Activated effector memory CD4-positive, alpha-beta T cell treated with anti-CD3 and anti-CD28 coated beads, Interleukin-2, amount 50 U/mL, for 16 hours (primary cell): Measurements from ENCODE around the gene PLA2G2E.
"Not testable (repeated sequence)": the region's sequence is repeated elsewhere in the genome, so short reads cannot be mapped to it uniquely, and the experiment has no call there.

Experiments used
- DNase-seq: peaks from one replicate; pipeline ENCODE4 v3.0.0-alpha.2; 2020

The PLA2G2E gene

GRCh38 chr1:19880841-19881240 lies 42.6 kb downstream of the PLA2G2E start:
- DNase-seq = not testable (repeated sequence)

- DNase-seq = no peak
Measured at GRCh38 chr1:19879661-19880060, 43.8 kb downstream of the PLA2G2E start.

GRCh38 chr1:19879227-19879626 lies 44.2 kb downstream of the PLA2G2E start:
- no peak for DNase-seq

- DNase-seq = no peak
Measured at GRCh38 chr1:19878637-19878985, 44.8 kb downstream of the PLA2G2E start.

- no peak for DNase-seq
Measured at GRCh38 chr1:19877821-19878636, 45.4 kb downstream of the PLA2G2E start.

GRCh38 chr1:19877181-19877750 lies 46.2 kb downstream of the PLA2G2E start:
- DNase-seq = no peak

GRCh38 chr1:19872190-19872589 lies 51.2 kb downstream of the PLA2G2E start:
- DNase-seq = no peak
